ENCODE data around the gene MCM5. TPM values are rescaled to one million over a fixed set of nuclear protein-coding genes. Genes with fewer than 3 reads are reported as not detected.
"Not testable (repeated sequence)": the region's sequence is repeated elsewhere in the genome, so short reads cannot be mapped to it uniquely, and the experiment has no call there.

MCM5 gene
- polyA plus RNA-seq, 3 donors = 23.4 to 39.8 (median 25.5) TPM

DNA sequence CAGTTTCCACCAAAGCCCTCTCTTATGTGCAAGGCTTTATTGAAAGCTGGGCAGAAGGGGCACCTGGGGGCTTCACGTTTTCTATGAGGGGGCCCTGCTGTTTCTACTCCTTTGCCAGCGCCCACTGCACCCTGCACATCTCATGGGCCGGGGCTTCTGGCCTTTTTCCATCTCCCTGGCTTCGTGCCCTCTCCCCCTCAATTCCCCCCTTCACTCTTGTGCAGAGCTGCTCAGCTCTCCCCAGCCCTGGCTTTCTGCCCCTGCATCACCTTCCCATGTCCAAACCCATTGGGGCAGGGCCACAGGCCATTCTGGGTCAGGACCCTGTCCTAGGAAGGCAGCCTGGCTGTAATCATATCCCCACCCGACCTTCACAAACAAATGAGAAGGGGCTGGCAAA lies 36.5 kb downstream of the MCM5 start:
- Mint-ChIP-seq H3K27ac (peak overlapping the region in 2 of 7 donors; percentile 42 to 73), H3K4me1 (no peaks in the 10 kb centered on the region)
- TF ChIP-seq, protein P1, sequence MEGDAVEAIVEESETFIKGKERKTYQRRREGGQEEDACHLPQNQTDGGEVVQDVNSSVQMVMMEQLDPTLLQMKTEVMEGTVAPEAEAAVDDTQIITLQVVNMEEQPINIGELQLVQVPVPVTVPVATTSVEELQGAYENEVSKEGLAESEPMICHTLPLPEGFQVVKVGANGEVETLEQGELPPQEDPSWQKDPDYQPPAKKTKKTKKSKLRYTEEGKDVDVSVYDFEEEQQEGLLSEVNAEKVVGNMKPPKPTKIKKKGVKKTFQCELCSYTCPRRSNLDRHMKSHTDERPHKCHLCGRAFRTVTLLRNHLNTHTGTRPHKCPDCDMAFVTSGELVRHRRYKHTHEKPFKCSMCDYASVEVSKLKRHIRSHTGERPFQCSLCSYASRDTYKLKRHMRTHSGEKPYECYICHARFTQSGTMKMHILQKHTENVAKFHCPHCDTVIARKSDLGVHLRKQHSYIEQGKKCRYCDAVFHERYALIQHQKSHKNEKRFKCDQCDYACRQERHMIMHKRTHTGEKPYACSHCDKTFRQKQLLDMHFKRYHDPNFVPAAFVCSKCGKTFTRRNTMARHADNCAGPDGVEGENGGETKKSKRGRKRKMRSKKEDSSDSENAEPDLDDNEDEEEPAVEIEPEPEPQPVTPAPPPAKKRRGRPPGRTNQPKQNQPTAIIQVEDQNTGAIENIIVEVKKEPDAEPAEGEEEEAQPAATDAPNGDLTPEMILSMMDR (IDR thresholded peaks at IDR 0.05) = no peak

DNA sequence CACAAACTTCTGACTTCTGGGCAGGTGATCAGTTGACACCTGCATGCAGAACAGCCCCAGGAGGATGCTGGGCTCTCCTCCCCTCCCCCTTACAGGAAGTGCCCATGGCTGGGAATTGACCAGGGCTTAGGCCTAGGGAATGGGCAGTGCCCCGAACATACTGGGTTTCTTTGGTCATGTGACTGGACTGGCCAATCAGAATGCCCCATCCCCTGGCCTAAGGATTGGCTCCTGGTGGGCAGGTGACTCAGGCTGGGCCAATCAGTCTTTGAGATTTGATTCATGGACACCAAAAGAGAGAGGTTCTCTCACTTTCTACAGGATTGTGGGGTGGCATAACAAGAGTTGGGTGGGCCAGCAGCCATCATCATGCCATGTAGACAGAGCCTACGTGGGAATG lies 37.1 kb downstream of the MCM5 start:
- Mint-ChIP-seq H3K27ac (no peak overlapping the region), H3K4me3 (no peak overlapping the region), H3K36me3 (peaks cover 39 to 58% of the 10 kb centered on the region in 2 donors), H3K9me3 (peaks cover 6 to 13% (median 9%) of the 10 kb centered on the region in 7 donors), H3K27me3 (ENCODE audit: low read depth in 3 of 3) (peaks cover 0 to 2% (median 0%) of the 10 kb centered on the region in 3 donors), H3K4me1 (no peaks in the 10 kb centered on the region)
- no peaks in the 10 kb centered on the region for H3K79me2 ChIP-seq (ENCODE audit: insufficient read depth, low read length)
- H3K9ac ChIP-seq (ENCODE audit: insufficient read depth, low read length, poor library complexity, severe bottlenecking) = no peak overlapping the region
- peaks cover 13 to 19% of the 10 kb centered on the region in 2 donors for H3K9me3 ChIP-seq (replicated peaks in 1 of 2; ENCODE audit: control insufficient read depth in 1 of 2, insufficient read depth in 1 of 2, low read length in 2 of 2)
- no peaks in the 10 kb centered on the region for H3K27me3 ChIP-seq (ENCODE audit: control insufficient read depth in 2 of 2, insufficient read depth in 2 of 2, low read length in 2 of 2)
- DNase-seq = peak in 1 of 3 donors; percentile 17
- TF ChIP-seq, protein P1 (IDR thresholded peaks at IDR 0.05) = no peak
- H3K4me3 ChIP-seq (replicated peaks in 1 of 3; ENCODE audit: low read depth in 2 of 3, low read length in 3 of 3) = no peak overlapping the region
- intact Hi-C loops (cut with micrococcal nuclease) = loop anchor here in 1 of 2 donors (10.0 kb wide), 1 partner anchor 188 kb away; no protein-coding TSS in a partner anchor
- WGBS (ENCODE audit: insufficient coverage) = 91% methylated on average over 1 of the region's 2 CpGs
- H3K4me2 ChIP-seq (replicated peaks; ENCODE audit: extremely low read depth, low read length, poor library complexity, severe bottlenecking) = no peak overlapping the region
- no peak overlapping the region for H3K27ac ChIP-seq (ENCODE audit: low read depth in 1 of 2, low read length in 2 of 2)
- H3K36me3 ChIP-seq (replicated peaks in 1 of 2; ENCODE audit: control insufficient read depth in 1 of 2, insufficient read depth in 2 of 2, low read length in 2 of 2) = peaks cover 9 to 34% of the 10 kb centered on the region in 2 donors
- H2AFZ ChIP-seq (ENCODE audit: insufficient read depth, low read depth, low read length, poor library complexity, severe bottlenecking) = no peak overlapping the region
- H4K20me1 ChIP-seq (ENCODE audit: insufficient read depth, low read length) = no peaks in the 10 kb centered on the region
- no peaks in the 10 kb centered on the region for H3K4me1 ChIP-seq (ENCODE audit: control insufficient read depth in 1 of 2, insufficient read depth in 2 of 2, low read length in 2 of 2)

More for the DNA sequence above, 36.5 kb downstream of the MCM5 start:
- peaks cover 13 to 19% of the 10 kb centered on the region in 2 donors for H3K9me3 ChIP-seq (replicated peaks in 1 of 2; ENCODE audit: control insufficient read depth in 1 of 2, insufficient read depth in 1 of 2, low read length in 2 of 2)
- H3K9ac ChIP-seq (ENCODE audit: insufficient read depth, low read length, poor library complexity, severe bottlenecking) = no peak overlapping the region
- H3K36me3 ChIP-seq (replicated peaks in 1 of 2; ENCODE audit: control insufficient read depth in 1 of 2, insufficient read depth in 2 of 2, low read length in 2 of 2) = peaks cover 13 to 39% of the 10 kb centered on the region in 2 donors
- no peak overlapping the region for H3K4me3 Mint-ChIP-seq
- peaks cover 44 to 59% of the 10 kb centered on the region in 2 donors for H3K36me3 Mint-ChIP-seq
- WGBS (ENCODE audit: insufficient coverage) = 97% methylated on average over 4 of the region's 5 CpGs
- DNase-seq = no peak
- H3K4me1 ChIP-seq (ENCODE audit: control insufficient read depth in 1 of 2, insufficient read depth in 2 of 2, low read length in 2 of 2) = no peaks in the 10 kb centered on the region
- H3K4me2 ChIP-seq (replicated peaks; ENCODE audit: extremely low read depth, low read length, poor library complexity, severe bottlenecking) = no peak overlapping the region
- H4K20me1 ChIP-seq (ENCODE audit: insufficient read depth, low read length) = no peaks in the 10 kb centered on the region
- no peak overlapping the region for H2AFZ ChIP-seq (ENCODE audit: insufficient read depth, low read depth, low read length, poor library complexity, severe bottlenecking)
- intact Hi-C loops (cut with micrococcal nuclease) = loop anchor here in 1 of 2 donors (10.0 kb wide), 1 partner anchor 188 kb away; no protein-coding TSS in a partner anchor
- H3K27ac ChIP-seq (ENCODE audit: low read depth in 1 of 2, low read length in 2 of 2) = no peak overlapping the region
- peaks cover 7 to 13% (median 9%) of the 10 kb centered on the region in 7 donors for H3K9me3 Mint-ChIP-seq
- no peaks in the 10 kb centered on the region for H3K27me3 ChIP-seq (ENCODE audit: control insufficient read depth in 2 of 2, insufficient read depth in 2 of 2, low read length in 2 of 2)
- no peak overlapping the region for H3K4me3 ChIP-seq (replicated peaks in 1 of 3; ENCODE audit: low read depth in 2 of 3, low read length in 3 of 3)
- H3K27me3 Mint-ChIP-seq (ENCODE audit: low read depth in 3 of 3) = peaks cover 0 to 2% (median 0%) of the 10 kb centered on the region in 3 donors
- no peaks in the 10 kb centered on the region for H3K79me2 ChIP-seq (ENCODE audit: insufficient read depth, low read length)

DNA sequence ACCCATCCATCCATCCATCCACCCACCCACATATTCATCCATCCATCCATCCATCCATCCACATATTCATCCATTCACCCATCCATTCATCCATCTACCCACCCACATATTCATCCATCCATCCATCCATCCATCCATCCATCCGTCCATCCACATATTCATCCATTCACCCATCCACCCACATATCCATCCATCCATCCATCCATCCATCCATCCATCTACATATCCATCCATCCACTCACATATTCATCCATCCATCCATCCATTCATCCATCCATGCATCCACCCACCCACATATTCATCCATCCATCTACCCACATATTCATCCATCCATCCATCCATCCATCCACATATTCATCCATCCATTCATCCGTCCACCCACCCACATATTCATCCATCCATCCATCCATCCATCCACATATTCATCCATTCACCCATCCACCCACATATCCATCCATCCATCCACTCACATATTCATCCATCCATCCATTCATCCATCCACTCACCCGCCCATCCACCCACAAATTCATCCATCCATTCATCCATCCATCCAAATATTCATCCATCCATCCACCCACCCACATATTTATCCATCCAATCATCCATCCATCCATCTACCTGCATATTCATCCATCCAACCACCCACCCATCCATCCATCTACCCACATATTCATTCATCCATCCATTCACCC lies 38.9 kb downstream of the MCM5 start:
- H2AFZ ChIP-seq (ENCODE audit: insufficient read depth, low read depth, low read length, poor library complexity, severe bottlenecking); H3K4me1 Mint-ChIP-seq; H3K27ac Mint-ChIP-seq; H3K79me2 ChIP-seq (ENCODE audit: insufficient read depth, low read length); H3K4me3 Mint-ChIP-seq; H3K4me3 ChIP-seq (replicated peaks in 1 of 3; ENCODE audit: low read depth in 2 of 3, low read length in 3 of 3); H3K27me3 ChIP-seq (ENCODE audit: control insufficient read depth in 2 of 2, insufficient read depth in 2 of 2, low read length in 2 of 2); H3K4me2 ChIP-seq (replicated peaks; ENCODE audit: extremely low read depth, low read length, poor library complexity, severe bottlenecking); H3K27ac ChIP-seq (ENCODE audit: low read depth in 1 of 2, low read length in 2 of 2); H3K9ac ChIP-seq (ENCODE audit: insufficient read depth, low read length, poor library complexity, severe bottlenecking); H3K9me3 Mint-ChIP-seq; H3K4me1 ChIP-seq (ENCODE audit: control insufficient read depth in 1 of 2, insufficient read depth in 2 of 2, low read length in 2 of 2); DNase-seq; H3K27me3 Mint-ChIP-seq (ENCODE audit: low read depth in 3 of 3); H3K9me3 ChIP-seq (replicated peaks in 1 of 2; ENCODE audit: control insufficient read depth in 1 of 2, insufficient read depth in 1 of 2, low read length in 2 of 2); H4K20me1 ChIP-seq (ENCODE audit: insufficient read depth, low read length): not testable (repeated sequence)
- peaks cover 26 to 51% of the 10 kb centered on the region in 2 donors for H3K36me3 Mint-ChIP-seq
- intact Hi-C loops (cut with micrococcal nuclease) = loop anchor here in 1 of 2 donors (10.0 kb wide), 1 partner anchor 186 kb away; no protein-coding TSS in a partner anchor
- WGBS (ENCODE audit: insufficient coverage) = 71% methylated on average over 3 of the region's 3 CpGs
- peaks cover 0 to 17% of the 10 kb centered on the region in 2 donors for H3K36me3 ChIP-seq (replicated peaks in 1 of 2; ENCODE audit: control insufficient read depth in 1 of 2, insufficient read depth in 2 of 2, low read length in 2 of 2)
